Measurements from ENCODE around the gene ZNF783. TPM values are rescaled to one million over a fixed set of nuclear protein-coding genes. Genes with fewer than 3 reads are reported as not detected.
"Not testable (repeated sequence)": the region's sequence is repeated elsewhere in the genome, so short reads cannot be mapped to it uniquely, and the experiment has no call there.

Gene ZNF783
- total RNA-seq, 1 donor from 2014 or later: 15.3 TPM

- DNase-seq (ENCODE audit: low read depth, low spot score): no peak
- Mint-ChIP-seq H3K4me1 (no peaks in the 10 kb centered on the region), H3K27me3 (ENCODE audit: low read depth) (no peaks in the 10 kb centered on the region), H3K27ac (ENCODE audit: unreplicated experiment) (no peak overlapping the region), H3K36me3 (ENCODE audit: low read depth) (peaks cover 14% of the 10 kb centered on the region), H3K9me3 (no peaks in the 10 kb centered on the region), H3K4me3 (no peak overlapping the region)
- no peak for TF ChIP-seq CTCF (conservative IDR thresholded peaks at IDR 0.05)
These were observed 41.5 kb upstream of the ZNF783 start for GRCh38 chr7:149220534-149220933.

- Mint-ChIP-seq H3K4me3 (no peak overlapping the region), H3K27ac (ENCODE audit: unreplicated experiment) (no peak overlapping the region), H3K36me3 (ENCODE audit: low read depth) (peaks cover 16% of the 10 kb centered on the region), H3K27me3 (ENCODE audit: low read depth) (no peaks in the 10 kb centered on the region), H3K4me1 (no peaks in the 10 kb centered on the region), H3K9me3 (no peaks in the 10 kb centered on the region)
- TF ChIP-seq CTCF (conservative IDR thresholded peaks at IDR 0.05): no peak
- no peak for DNase-seq (ENCODE audit: low read depth, low spot score)
These were observed 38.8 kb upstream of the ZNF783 start for GRCh38 chr7:149223176-149223575.

- Mint-ChIP-seq H3K36me3 (ENCODE audit: low read depth) (peaks cover 16% of the 10 kb centered on the region), H3K4me1 (no peaks in the 10 kb centered on the region), H3K9me3 (no peaks in the 10 kb centered on the region), H3K27me3 (ENCODE audit: low read depth) (peaks cover under 1% of the 10 kb centered on the region), H3K4me3 (no peak overlapping the region), H3K27ac (ENCODE audit: unreplicated experiment) (no peak overlapping the region)
- no peak for TF ChIP-seq CTCF (conservative IDR thresholded peaks at IDR 0.05)
- DNase-seq (ENCODE audit: low read depth, low spot score): no peak
These were observed 38.2 kb upstream of the ZNF783 start for GRCh38 chr7:149223761-149224160.

GRCh38 chr7:149224352-149224751 is 37.6 kb upstream of the ZNF783 start:
- no peaks in the 10 kb centered on the region for H3K4me1 Mint-ChIP-seq
- DNase-seq (ENCODE audit: low read depth, low spot score): no peak
- peaks cover 15% of the 10 kb centered on the region for H3K36me3 Mint-ChIP-seq (ENCODE audit: low read depth)
- H3K27me3 Mint-ChIP-seq (ENCODE audit: low read depth): peaks cover 6% of the 10 kb centered on the region
- no peak overlapping the region for H3K4me3 Mint-ChIP-seq
- no peak overlapping the region for H3K27ac Mint-ChIP-seq (ENCODE audit: unreplicated experiment)
- no peak for TF ChIP-seq CTCF (conservative IDR thresholded peaks at IDR 0.05)
- H3K9me3 Mint-ChIP-seq: no peaks in the 10 kb centered on the region

- no peak overlapping the region for H3K4me3 Mint-ChIP-seq
- no peak overlapping the region for H3K27ac Mint-ChIP-seq (ENCODE audit: unreplicated experiment)
- H3K9me3 Mint-ChIP-seq: no peaks in the 10 kb centered on the region
- DNase-seq (ENCODE audit: low read depth, low spot score): no peak
- no peak for TF ChIP-seq CTCF (conservative IDR thresholded peaks at IDR 0.05)
- no peaks in the 10 kb centered on the region for H3K4me1 Mint-ChIP-seq
- H3K36me3 Mint-ChIP-seq (ENCODE audit: low read depth): peaks cover 11% of the 10 kb centered on the region
- H3K27me3 Mint-ChIP-seq (ENCODE audit: low read depth): peaks cover 14% of the 10 kb centered on the region
These were observed 36.9 kb upstream of the ZNF783 start for GRCh38 chr7:149225106-149225505.

GRCh38 chr7:149225656-149226055 is 36.3 kb upstream of the ZNF783 start:
- TF ChIP-seq CTCF (conservative IDR thresholded peaks at IDR 0.05): no peak
- Mint-ChIP-seq H3K27me3 (ENCODE audit: low read depth) (peaks cover 15% of the 10 kb centered on the region), H3K27ac (ENCODE audit: unreplicated experiment) (no peak overlapping the region), H3K36me3 (ENCODE audit: low read depth) (peaks cover 11% of the 10 kb centered on the region), H3K4me1 (no peaks in the 10 kb centered on the region), H3K9me3 (no peaks in the 10 kb centered on the region), H3K4me3 (no peak overlapping the region)
- DNase-seq (ENCODE audit: low read depth, low spot score): no peak

GRCh38 chr7:149226366-149226765 is 35.6 kb upstream of the ZNF783 start:
- not testable (repeated sequence) for DNase-seq (ENCODE audit: low read depth, low spot score); H3K36me3 Mint-ChIP-seq (ENCODE audit: low read depth); H3K4me3 Mint-ChIP-seq; H3K9me3 Mint-ChIP-seq; H3K27ac Mint-ChIP-seq (ENCODE audit: unreplicated experiment); H3K4me1 Mint-ChIP-seq
- peaks cover 18% of the 10 kb centered on the region for H3K27me3 Mint-ChIP-seq (ENCODE audit: low read depth)

Data from neural crest cell (in vitro differentiated cells).